ENCODE results near the gene SHTN1.

The SHTN1 gene, protein sequence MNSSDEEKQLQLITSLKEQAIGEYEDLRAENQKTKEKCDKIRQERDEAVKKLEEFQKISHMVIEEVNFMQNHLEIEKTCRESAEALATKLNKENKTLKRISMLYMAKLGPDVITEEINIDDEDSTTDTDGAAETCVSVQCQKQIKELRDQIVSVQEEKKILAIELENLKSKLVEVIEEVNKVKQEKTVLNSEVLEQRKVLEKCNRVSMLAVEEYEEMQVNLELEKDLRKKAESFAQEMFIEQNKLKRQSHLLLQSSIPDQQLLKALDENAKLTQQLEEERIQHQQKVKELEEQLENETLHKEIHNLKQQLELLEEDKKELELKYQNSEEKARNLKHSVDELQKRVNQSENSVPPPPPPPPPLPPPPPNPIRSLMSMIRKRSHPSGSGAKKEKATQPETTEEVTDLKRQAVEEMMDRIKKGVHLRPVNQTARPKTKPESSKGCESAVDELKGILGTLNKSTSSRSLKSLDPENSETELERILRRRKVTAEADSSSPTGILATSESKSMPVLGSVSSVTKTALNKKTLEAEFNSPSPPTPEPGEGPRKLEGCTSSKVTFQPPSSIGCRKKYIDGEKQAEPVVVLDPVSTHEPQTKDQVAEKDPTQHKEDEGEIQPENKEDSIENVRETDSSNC

GRCh38 chr10:117005026-117005526 lies at the start of gene SHTN1:
Gene SHTN1, minus strand, starts transcription at chr10:117005187. Its CDS starts 108 bp downstream, at chr10:117005079.
- DNase-seq: peak; percentile 39

GRCh38 chr10:117053482-117053881 lies 48.5 kb upstream of the SHTN1 start:
- DNase-seq: no peak

- no peak for DNase-seq
Measured at GRCh38 chr10:117047947-117048346, 43.0 kb upstream of the SHTN1 start.

GRCh38 chr10:117016266-117016665 lies 11.3 kb upstream of the SHTN1 start:
- DNase-seq: no peak

- no peak for DNase-seq
Measured at GRCh38 chr10:117014835-117015234, 9.8 kb upstream of the SHTN1 start.

- DNase-seq: peak; percentile 84
Measured at GRCh38 chr10:117007080-117007479, 2.1 kb upstream of the SHTN1 start.

DNA sequence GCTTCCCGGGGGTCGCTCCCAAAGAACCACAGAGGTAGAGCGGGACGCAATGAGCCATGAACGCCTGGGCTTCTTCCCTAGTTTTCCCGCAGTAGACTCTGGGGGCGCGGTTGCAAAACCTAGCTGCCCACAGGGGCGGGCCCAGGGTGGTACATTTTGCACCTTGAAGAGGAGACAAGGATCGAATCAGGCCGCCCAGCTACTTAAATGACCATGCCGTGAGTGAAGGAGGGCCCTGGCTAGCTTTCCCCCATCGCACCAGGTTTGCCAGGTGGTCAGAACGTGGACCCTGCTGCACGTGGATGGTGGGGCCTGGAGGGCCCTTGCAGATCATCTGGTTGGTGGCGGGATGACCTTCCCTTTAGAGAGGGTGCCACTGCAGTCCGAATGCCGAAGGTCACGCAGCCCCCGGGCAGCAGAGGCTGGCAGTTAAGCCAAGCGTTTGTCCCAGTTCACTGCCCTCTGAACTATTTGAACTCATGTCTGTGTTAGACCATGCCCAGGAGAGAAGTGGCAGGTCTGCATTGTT lies 604 bp upstream of the SHTN1 start:
- no peak for DNase-seq

- DNase-seq: peak; percentile 39
Measured at GRCh38 chr10:117004227-117005025, 561 bp downstream of the SHTN1 start.

GRCh38 chr10:117003336-117003735 lies 1.7 kb downstream of the SHTN1 start:
- no peak for DNase-seq

- no peak for DNase-seq
Measured at GRCh38 chr10:117002206-117002605, 2.8 kb downstream of the SHTN1 start.

DNA sequence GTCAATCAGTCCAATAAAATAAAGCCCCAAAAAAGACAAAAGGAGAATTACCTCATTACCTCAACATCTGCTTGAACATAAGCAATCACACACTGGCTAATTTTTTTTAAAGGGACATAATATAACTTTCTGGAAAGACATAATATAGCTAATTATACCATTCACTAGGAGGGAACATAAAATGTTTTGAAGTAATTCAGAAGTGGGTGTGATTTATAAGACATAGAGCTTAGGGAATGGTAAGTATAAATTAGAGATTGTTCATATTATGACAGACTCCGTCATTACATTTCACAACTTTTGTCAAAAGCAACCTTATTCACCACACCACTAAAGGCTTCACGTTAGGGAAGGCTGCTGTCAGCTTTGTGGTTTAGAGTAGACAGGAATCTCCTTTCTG lies 3.8 kb downstream of the SHTN1 start:
- no peak for DNase-seq

GRCh38 chr10:117000580-117000979 lies 4.4 kb downstream of the SHTN1 start:
- no peak for DNase-seq

DNA sequence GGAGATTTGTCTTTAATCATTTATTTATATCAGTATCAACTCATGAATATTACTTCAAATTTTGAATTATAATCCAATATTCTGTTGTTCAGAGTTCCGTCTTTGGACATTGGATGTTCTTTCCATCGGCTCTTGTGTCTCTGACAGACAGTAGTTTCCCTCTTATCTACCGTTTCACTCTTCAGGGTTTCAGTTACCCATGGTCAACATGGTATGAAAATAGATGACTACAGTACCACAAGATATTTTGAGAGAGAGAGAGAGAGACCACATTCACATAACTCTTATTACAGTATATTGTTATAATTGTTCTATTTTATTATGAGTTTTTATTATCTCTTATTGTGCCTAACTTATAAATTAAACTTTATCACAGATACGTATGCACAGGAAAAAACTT lies 6.8 kb downstream of the SHTN1 start:
- DNase-seq: no peak

- no peak for DNase-seq
Measured at GRCh38 chr10:116997015-116997414, 8.0 kb downstream of the SHTN1 start.

DNA sequence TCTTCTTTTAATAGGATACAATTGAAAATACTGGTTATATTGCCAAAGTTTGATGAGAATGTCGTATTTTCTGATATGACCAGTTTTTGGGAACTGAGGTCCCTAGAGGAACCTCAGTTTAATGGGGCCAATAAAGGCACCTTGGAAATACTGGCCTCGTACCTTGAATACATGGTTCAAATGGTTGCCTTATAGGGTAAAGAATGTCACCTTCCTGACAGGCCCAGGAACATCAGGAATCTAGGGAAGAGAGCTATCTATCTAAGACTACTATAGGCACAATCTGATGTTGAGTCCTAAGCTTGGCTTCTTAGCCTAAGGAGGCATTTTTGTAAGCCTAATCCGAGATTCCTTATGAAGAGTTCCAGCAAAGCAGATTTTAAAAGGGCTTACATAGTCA lies 9.3 kb downstream of the SHTN1 start:
- no peak for DNase-seq

GRCh38 chr10:116994113-116994890 lies 10.7 kb downstream of the SHTN1 start:
- no peak for DNase-seq

DNA sequence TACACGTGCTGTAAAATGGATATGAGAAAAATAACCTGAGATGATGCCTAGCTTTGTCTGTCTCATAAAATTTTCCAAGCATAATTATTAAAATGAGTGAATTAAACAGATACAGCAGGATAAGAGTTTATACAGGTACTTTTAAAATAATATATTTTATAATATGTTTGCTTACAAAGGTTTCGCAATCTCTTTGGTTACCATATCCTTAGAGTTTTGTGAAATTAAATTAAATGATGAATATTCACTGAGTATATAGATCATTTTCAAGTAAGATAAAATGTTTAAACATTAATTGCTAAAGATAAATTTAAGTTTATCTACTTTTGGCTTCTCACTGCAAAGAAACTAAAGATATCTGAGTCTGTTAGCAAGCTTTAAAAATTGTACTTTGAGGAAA lies 11.4 kb downstream of the SHTN1 start:
- DNase-seq: no peak

- DNase-seq: no peak
Measured at GRCh38 chr10:116992183-116992582, 12.8 kb downstream of the SHTN1 start.

GRCh38 chr10:116990276-116990800 lies 14.6 kb downstream of the SHTN1 start:
- no peak for DNase-seq

GRCh38 chr10:116989439-116989838 lies 15.5 kb downstream of the SHTN1 start:
- DNase-seq: no peak

DNA sequence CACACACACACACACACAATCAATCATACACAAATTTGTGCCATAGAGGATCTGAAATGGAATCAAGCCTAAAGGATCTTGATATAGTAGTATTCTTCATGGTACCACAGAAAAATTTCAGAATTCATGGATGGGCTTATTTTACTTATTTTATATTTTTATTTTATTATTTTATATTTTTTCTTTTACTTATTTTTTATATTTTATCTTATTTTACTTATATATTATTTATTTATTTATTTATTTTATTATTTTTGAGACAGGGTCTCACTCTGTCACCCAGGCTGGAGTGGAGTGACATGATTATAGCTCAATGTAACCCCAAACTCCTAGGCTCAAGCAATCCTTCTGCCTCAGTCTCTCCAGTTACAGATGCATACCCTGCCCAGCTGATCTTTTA lies 16.7 kb downstream of the SHTN1 start:
- DNase-seq: no peak

DNA sequence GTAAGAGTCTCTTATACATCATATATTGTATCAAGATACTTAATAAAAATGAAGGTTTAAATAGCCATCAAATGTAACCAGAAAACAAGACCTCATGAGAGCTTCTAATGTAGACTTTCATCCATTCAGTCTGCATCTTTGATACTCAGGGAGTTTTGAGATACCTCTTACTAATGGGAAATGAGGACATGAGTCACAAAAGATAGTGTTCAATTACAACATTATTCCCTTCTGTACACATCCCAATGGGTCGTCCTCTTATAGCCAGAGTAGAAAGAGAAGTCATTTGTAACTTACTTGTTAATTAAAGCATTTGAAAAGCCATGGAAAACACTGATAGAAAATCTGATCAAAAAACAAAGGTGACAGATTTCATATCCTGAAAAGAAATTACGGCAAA lies 19.4 kb downstream of the SHTN1 start:
- peak; percentile 28 for DNase-seq

Measured in HCEC 1CT (cell line).